ENCODE results near the gene SLC41A1. TPM values are rescaled to one million over a fixed set of nuclear protein-coding genes. Genes with fewer than 3 reads are reported as not detected.

Gene SLC41A1
- total and polyA plus RNA-seq, 2 experiments from 2014 or later, result 11.8 to 30.0 TPM

DNA sequence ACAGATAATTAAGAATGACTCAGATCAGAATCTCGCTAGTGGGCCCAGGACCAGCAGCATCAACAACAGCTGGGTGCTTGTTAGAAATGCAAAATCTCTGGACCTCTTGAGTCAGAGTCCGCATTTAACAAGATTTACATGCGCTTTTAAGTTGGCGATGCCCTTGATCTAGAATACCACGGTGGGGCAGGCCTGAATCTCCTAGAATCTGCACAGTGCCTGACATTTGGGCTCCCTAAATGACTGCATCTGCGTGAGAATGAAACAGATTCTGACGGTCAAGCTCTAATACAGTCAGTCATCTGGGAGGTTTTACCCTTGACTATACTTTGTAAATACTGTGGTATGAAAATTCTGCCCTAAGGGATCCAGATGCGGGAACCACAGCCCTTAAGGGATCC, 20.5 kb downstream of the SLC41A1 start (continued):
- TF ChIP-seq, protein P1, sequence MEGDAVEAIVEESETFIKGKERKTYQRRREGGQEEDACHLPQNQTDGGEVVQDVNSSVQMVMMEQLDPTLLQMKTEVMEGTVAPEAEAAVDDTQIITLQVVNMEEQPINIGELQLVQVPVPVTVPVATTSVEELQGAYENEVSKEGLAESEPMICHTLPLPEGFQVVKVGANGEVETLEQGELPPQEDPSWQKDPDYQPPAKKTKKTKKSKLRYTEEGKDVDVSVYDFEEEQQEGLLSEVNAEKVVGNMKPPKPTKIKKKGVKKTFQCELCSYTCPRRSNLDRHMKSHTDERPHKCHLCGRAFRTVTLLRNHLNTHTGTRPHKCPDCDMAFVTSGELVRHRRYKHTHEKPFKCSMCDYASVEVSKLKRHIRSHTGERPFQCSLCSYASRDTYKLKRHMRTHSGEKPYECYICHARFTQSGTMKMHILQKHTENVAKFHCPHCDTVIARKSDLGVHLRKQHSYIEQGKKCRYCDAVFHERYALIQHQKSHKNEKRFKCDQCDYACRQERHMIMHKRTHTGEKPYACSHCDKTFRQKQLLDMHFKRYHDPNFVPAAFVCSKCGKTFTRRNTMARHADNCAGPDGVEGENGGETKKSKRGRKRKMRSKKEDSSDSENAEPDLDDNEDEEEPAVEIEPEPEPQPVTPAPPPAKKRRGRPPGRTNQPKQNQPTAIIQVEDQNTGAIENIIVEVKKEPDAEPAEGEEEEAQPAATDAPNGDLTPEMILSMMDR (conservative IDR thresholded peaks at IDR 0.05; ENCODE audit: low read depth in 2 of 2), result no peak
- TF ChIP-seq, protein P2, sequence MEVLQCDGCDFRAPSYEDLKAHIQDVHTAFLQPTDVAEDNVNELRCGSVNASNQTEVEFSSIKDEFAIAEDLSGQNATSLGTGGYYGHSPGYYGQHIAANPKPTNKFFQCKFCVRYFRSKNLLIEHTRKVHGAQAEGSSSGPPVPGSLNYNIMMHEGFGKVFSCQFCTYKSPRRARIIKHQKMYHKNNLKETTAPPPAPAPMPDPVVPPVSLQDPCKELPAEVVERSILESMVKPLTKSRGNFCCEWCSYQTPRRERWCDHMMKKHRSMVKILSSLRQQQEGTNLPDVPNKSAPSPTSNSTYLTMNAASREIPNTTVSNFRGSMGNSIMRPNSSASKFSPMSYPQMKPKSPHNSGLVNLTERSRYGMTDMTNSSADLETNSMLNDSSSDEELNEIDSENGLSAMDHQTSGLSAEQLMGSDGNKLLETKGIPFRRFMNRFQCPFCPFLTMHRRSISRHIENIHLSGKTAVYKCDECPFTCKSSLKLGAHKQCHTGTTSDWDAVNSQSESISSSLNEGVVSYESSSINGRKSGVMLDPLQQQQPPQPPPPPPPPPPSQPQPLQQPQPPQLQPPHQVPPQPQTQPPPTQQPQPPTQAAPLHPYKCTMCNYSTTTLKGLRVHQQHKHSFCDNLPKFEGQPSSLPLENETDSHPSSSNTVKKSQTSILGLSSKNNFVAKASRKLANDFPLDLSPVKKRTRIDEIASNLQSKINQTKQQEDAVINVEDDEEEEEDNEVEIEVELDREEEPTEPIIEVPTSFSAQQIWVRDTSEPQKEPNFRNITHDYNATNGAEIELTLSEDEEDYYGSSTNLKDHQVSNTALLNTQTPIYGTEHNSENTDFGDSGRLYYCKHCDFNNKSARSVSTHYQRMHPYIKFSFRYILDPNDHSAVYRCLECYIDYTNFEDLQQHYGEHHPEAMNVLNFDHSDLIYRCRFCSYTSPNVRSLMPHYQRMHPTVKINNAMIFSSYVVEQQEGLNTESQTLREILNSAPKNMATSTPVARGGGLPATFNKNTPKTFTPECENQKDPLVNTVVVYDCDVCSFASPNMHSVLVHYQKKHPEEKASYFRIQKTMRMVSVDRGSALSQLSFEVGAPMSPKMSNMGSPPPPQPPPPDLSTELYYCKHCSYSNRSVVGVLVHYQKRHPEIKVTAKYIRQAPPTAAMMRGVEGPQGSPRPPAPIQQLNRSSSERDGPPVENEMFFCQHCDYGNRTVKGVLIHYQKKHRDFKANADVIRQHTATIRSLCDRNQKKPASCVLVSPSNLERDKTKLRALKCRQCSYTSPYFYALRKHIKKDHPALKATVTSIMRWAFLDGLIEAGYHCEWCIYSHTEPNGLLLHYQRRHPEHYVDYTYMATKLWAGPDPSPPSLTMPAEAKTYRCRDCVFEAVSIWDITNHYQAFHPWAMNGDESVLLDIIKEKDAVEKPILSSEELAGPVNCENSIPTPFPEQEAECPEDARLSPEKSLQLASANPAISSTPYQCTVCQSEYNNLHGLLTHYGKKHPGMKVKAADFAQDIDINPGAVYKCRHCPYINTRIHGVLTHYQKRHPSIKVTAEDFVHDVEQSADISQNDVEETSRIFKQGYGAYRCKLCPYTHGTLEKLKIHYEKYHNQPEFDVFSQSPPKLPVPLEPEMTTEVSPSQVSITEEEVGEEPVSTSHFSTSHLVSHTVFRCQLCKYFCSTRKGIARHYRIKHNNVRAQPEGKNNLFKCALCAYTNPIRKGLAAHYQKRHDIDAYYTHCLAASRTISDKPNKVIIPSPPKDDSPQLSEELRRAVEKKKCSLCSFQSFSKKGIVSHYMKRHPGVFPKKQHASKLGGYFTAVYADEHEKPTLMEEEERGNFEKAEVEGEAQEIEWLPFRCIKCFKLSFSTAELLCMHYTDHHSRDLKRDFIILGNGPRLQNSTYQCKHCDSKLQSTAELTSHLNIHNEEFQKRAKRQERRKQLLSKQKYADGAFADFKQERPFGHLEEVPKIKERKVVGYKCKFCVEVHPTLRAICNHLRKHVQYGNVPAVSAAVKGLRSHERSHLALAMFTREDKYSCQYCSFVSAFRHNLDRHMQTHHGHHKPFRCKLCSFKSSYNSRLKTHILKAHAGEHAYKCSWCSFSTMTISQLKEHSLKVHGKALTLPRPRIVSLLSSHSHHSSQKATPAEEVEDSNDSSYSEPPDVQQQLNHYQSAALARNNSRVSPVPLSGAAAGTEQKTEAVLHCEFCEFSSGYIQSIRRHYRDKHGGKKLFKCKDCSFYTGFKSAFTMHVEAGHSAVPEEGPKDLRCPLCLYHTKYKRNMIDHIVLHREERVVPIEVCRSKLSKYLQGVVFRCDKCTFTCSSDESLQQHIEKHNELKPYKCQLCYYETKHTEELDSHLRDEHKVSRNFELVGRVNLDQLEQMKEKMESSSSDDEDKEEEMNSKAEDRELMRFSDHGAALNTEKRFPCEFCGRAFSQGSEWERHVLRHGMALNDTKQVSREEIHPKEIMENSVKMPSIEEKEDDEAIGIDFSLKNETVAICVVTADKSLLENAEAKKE (CRISPR knock-in tag; IDR thresholded peaks at IDR 0.05), result no peak

DNA sequence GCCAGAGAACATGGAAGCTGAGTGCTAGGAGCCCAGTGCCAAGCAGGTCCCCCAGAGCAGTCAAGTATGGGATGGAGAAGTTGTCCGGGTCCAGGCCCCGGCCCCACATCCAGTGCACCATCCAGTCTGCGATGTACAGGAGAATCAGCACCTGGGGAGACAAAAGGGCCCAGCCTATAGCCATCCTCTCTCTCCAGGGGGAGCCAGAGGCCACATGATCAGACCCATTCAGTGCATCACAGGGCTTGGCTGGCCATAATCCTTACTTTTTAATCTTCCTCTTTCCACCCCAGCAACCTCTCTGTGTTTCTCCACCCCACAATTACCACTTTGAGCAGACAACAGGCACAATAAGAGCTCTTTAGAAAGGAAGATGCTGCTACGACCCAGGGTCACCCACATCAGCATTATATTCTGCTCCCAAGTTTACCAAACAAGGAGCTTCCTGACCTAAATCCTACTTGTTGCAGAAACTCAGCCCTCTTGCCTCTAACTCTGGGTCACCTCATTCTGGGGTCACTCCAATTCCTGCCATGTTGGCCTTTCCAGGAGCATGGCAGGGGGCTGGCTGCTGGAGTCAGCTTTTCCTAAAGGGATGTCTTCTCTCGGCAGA, 21.3 kb downstream of the SLC41A1 start:
- Histone ChIP-seq H3K9me2 (ENCODE audit: insufficient read depth) (no peaks in the 10 kb centered on the region), H4K20me1 (replicated peaks; ENCODE audit: insufficient read depth) (no peaks in the 10 kb centered on the region; the same call in 1 of the 2 replicates), H3K4me2 (no peak overlapping the region), H3K4me1 (ENCODE audit: insufficient read depth) (0 out of 2 replicates have a peak, but pooled peaks cover 4% of the 10 kb centered on the region), H3K36me3 (ENCODE audit: insufficient read depth) (peaks cover 11% of the 10 kb centered on the region; the same call in 1 of the 2 replicates), H3K27ac (ENCODE audit: low read depth) (peak overlapping the region; percentile 81), H3F3A (replicated peaks; ENCODE audit: low read depth) (peaks cover 9% of the 10 kb centered on the region; the same call in 1 of the 2 replicates), H2AFZ (no peak overlapping the region), H3K4me3 (no peak overlapping the region), H3K79me2 (replicated peaks; ENCODE audit: insufficient read depth) (no peaks in the 10 kb centered on the region), H3K27me3 (ENCODE audit: insufficient read depth) (no peaks in the 10 kb centered on the region)
- Mint-ChIP-seq H3K4me3 (no peak overlapping the region), H3K36me3 (ENCODE audit: low read depth) (peaks cover 22% of the 10 kb centered on the region), H3K27ac (peak overlapping the region; percentile 36; the same call in 1 of the 2 replicates), H3K27me3 (ENCODE audit: insufficient read depth, low read depth, poor library complexity) (peaks cover 1% of the 10 kb centered on the region), H3K4me1 (peaks cover 3% of the 10 kb centered on the region; the same call in 2 of the 3 replicates), H3K9me3 (no peaks in the 10 kb centered on the region)
- ATAC-seq, result peak; percentile 98
- DNase-seq (ENCODE audit: low spot score), result peak; percentile 81
- no peak for TF ChIP-seq EZH2phosphoT487 (IDR thresholded peaks at IDR 0.05; ENCODE audit: unreplicated experiment)
- TF ChIP-seq, protein P1 (conservative IDR thresholded peaks at IDR 0.05; ENCODE audit: low read depth in 2 of 2), result peak; percentile 74 to 93
- no peak for TF ChIP-seq ZNF331 (CRISPR knock-in tag; IDR thresholded peaks at IDR 0.05; ENCODE audit: low read depth)
- TF ChIP-seq, protein P3, sequence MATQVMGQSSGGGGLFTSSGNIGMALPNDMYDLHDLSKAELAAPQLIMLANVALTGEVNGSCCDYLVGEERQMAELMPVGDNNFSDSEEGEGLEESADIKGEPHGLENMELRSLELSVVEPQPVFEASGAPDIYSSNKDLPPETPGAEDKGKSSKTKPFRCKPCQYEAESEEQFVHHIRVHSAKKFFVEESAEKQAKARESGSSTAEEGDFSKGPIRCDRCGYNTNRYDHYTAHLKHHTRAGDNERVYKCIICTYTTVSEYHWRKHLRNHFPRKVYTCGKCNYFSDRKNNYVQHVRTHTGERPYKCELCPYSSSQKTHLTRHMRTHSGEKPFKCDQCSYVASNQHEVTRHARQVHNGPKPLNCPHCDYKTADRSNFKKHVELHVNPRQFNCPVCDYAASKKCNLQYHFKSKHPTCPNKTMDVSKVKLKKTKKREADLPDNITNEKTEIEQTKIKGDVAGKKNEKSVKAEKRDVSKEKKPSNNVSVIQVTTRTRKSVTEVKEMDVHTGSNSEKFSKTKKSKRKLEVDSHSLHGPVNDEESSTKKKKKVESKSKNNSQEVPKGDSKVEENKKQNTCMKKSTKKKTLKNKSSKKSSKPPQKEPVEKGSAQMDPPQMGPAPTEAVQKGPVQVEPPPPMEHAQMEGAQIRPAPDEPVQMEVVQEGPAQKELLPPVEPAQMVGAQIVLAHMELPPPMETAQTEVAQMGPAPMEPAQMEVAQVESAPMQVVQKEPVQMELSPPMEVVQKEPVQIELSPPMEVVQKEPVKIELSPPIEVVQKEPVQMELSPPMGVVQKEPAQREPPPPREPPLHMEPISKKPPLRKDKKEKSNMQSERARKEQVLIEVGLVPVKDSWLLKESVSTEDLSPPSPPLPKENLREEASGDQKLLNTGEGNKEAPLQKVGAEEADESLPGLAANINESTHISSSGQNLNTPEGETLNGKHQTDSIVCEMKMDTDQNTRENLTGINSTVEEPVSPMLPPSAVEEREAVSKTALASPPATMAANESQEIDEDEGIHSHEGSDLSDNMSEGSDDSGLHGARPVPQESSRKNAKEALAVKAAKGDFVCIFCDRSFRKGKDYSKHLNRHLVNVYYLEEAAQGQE (IDR thresholded peaks at IDR 0.05; ENCODE audit: unreplicated experiment), result no peak
- no peak for TF ChIP-seq CREB1 (CRISPR knock-in tag; IDR thresholded peaks at IDR 0.05; ENCODE audit: low read depth)
- TF ChIP-seq, protein P4, sequence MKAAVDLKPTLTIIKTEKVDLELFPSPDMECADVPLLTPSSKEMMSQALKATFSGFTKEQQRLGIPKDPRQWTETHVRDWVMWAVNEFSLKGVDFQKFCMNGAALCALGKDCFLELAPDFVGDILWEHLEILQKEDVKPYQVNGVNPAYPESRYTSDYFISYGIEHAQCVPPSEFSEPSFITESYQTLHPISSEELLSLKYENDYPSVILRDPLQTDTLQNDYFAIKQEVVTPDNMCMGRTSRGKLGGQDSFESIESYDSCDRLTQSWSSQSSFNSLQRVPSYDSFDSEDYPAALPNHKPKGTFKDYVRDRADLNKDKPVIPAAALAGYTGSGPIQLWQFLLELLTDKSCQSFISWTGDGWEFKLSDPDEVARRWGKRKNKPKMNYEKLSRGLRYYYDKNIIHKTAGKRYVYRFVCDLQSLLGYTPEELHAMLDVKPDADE (IDR thresholded peaks at IDR 0.05), result no peak
- TF ChIP-seq JUNB (IDR thresholded peaks at IDR 0.05; ENCODE audit: unreplicated experiment), result no peak
